GM04504 (cell line): Measurements from ENCODE around the gene APOBEC2.

Source experiments
- DNase-seq: peaks from one replicate; pipeline ENCODE4 v3.0.0-alpha.2; 2012; ENCODE audit warnings: low read depth

Gene APOBEC2

DNA sequence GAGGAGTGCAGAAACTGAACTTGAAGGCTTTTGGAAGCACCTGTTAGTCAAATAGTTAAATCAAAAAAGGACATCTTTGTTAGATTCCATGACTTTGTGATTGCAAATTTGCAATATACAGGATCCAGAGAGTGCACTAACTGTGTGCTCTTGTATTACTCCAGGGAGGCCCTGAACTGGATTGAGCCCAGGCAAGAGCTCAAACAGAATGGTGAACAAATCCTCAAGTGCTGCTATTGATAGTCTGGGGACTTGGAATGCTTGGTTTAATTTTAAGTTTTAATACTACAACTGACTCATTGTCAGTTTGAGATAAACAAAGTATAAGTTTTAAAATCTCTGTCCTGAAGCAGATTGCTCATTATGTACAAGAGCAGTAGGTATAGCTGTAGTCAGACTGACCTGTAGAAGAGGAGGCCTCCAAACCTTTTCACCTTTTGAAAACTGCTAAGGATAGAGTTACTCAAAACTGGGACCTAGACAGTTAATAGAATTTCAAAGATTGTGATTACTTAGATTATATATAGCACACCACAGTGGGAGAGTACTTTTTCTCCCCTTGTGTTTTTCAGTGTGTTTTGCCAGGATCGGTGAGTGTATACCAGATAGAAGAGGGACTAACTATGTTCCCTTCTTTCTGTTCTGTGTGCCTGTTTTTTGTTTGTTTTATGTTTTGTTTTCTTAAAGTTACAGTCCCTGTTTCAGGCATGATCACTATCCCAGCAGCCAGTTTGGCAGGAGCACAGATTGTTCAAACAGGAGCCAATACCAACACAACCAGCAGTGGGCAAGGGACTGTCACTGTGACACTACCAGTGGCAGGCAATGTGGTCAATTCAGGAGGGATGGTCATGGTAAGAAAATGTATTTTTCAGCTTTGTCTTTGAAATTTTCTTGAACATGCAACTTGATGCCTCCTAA is 38.1 kb downstream of the APOBEC2 start:
- no peak for DNase-seq

DNA sequence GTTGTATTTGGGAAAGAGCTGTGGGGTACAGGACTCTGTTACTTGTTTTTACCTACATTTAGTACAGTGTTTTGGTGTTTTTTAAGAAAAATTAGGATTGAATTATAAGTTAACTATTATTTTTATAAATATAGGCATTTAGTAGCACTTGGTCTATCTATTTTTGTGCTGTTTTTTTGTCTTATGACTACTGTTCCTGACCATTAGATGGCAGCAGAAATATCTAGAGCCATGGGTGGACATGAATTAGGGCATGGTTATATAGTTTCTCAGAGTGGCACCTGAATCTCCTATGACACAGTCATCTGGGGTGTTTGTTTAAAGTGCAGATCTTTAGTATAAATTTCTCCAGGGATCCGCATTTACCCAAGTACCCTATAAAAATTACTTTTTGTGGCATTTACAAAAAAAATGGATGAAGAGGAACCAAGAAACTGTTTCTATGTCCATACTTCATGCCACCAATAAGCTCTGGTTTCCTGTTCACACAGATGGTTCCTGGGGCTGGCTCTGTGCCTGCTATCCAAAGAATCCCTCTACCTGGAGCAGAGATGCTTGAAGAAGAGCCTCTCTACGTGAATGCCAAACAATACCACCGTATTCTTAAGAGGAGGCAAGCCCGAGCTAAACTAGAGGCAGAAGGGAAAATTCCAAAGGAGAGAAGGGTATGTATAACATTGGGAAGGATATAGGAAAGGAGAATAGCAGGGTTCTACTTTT is 39.6 kb downstream of the APOBEC2 start:
- DNase-seq: no peak

DNA sequence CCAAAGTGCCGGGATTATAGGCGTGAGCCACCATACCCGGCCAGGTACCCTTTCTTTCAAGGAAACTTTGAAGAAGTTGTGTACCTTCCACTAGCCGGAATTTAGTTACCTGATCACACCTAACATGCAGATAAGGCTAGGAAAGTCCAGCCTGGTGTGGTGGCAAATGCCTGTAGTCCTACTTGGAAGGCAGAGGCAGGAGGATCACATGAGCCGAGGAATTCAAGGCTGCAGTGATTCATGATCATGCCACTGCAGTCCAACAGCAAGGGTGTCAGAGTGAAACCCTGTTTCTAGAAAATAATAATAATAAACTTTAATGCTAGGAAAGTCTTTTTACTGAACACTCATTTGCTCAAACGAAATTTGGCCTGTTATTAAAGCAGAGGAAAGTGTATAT is 40.7 kb downstream of the APOBEC2 start:
- DNase-seq: no peak

DNA sequence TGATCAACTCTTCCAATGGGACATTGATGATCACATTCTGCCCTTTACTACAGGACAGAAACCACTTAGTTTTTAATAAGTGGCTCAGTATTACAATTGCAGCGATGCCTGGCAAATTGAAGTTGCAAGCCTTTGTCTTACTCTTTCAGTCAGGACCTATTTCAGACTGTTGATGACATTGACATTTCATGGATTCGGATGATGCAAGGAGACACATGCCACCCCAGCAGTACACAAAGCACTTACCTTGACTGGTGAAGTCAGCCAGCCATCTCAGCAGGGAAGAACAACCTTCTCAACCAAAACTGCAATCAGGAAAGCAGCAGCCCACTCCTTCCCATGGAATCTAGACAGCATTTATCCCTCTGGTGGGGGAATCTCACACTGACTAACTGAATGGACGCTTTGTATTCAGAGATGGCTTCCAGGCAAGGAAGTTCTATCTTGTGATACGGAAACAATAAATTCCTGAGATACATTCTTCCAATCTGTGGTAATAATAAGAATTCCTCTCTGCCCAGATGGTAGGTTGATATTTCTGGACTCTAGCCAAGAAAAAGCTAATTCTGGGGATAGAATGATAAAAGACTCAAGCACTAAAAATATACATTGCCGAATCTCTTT is 44.6 kb downstream of the APOBEC2 start:
- DNase-seq: no peak

DNA sequence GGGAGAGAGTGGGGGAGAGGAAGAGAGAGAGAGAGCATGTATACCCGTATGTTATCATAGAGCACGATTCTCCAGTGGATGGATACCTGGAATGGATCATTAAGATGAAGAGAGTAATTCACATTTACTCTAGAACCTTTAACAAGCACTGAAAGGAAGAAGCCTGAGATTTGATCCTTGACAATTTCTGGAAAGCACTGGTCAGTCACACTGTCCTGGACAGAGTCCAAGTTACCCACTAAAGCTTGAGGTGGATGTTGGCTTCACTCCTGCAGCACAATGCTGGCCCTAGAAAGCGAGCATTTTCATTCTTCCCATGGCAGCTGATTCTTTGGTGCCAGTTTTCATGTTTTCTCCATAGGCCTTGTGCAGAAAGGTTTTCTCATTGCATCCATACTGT is 45.4 kb downstream of the APOBEC2 start:
- DNase-seq: no peak

DNA sequence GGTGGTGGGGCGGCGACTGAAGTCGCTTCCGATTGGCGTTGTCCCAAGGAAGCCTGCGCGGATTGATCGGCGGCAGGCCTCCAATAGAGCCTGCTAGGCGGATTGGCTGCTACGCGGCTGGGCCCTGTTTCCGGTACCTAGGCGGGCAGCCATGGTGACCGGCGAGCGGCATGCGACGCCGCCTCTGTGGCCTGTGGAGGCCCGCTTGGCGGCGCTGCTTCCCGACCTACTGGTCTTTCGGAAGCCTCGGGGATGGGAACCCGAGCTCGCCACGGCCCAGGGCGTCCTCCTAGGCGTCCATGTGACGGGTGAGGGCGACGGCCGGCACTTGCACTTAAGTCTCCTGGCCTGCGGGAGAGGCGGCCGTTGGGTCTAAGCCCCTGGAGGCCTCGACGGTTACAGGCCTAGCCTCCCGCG is 47.9 kb downstream of the APOBEC2 start:
- DNase-seq: no peak

DNA sequence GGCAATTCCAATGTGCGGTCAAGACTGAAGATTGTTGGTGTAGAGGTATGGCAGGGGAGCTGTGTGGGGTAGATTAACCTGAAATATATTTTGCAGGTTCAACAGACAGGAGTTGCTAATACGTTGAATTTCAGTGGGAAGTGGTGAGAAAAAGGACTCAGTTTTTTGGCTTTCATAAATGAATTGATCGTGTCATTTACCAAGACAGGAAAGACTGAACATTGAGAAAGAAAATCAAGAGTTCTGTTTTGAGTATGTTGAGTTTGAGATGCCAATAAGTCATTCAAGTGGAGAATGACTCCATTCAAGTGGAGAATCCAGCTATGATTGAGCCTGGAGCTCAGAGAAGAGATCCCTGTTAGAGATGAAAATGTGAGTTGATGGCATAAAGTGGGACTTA is 50.8 kb downstream of the APOBEC2 start:
- no peak for DNase-seq

DNA sequence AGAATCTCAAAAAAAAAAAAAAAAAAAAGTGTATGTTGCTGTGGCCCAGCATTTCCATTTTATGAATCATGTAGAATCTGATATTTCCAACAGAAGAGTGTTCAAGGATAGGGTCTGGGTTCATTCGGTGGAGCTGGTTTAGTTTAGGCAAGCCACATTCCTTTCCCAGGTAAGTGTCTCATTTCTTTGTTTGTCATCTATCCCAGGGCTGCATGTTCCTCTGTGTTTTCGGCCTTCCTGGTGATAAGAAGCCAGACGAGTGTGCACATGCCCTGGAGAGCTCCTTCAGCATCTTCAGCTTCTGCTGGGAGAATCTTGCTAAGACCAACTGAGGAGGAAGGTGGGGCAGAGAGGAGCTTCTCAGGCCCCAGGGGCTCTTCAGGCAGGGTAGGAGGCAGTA is 58.0 kb downstream of the APOBEC2 start:
- DNase-seq: no peak
